Mononuclear cell (primary cell): ENCODE results near the gene FRMD4A. TPM values are rescaled to one million over a fixed set of nuclear protein-coding genes. Genes with fewer than 3 reads are reported as not detected.

Source experiments
- H3K27me3 ChIP-seq: 2 replicates; pipeline ENCODE4 v1.6.0; 2011; ENCODE audit warnings: low read length, control low read depth; ENCODE audit not compliant: insufficient read depth
- H3K4me1 ChIP-seq: 2 replicates; pipeline ENCODE4 v1.5.1; 2011; ENCODE audit warnings: mild to moderate bottlenecking, low read length, control low read depth; ENCODE audit not compliant: insufficient read depth
- H3K4me3 ChIP-seq: 2 replicates; pipeline ENCODE4 v1.5.1; 2011; ENCODE audit warnings: mild to moderate bottlenecking, low read length, moderate library complexity
- H3K9me3 ChIP-seq: 2 replicates; pipeline ENCODE4 v1.5.1; 2011; ENCODE audit warnings: low read depth, mild to moderate bottlenecking, control low read depth, low read length
- total RNA-seq: library from RNA; depleted of rRNA; stranded (reverse); fragments of >200 nt; gene quantifications from one replicate; pipeline ENCODE4 v1.2.3, GENCODE V29; 2012

Gene FRMD4A
- total RNA-seq, 1 donor: 0.63 TPM

DNA sequence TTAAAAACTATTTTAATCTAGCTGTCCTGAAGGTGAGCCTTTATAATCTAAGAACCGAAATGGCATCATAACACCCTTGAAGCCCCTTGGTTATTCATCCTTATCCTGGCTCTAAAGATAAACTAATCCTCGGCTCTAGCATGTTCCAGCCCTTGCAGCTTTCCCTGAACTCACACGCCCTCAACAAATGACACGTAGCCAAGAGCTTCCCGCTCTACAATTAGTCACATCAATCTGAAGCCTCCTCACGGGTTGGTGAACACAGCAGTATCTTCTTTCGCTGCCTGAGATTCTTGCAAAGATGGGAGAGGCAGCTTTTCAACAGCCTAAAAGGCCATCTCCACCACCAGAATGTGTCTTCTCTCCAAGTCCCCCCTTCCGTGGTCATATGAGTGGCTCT lies 4.1 kb downstream of the FRMD4A start:
- H3K4me3 ChIP-seq: no peak overlapping the region
- peaks cover 4% of the 10 kb centered on the region for H3K27me3 ChIP-seq
- H3K4me1 ChIP-seq: no peaks in the 10 kb centered on the region
- no peaks in the 10 kb centered on the region for H3K9me3 ChIP-seq

DNA sequence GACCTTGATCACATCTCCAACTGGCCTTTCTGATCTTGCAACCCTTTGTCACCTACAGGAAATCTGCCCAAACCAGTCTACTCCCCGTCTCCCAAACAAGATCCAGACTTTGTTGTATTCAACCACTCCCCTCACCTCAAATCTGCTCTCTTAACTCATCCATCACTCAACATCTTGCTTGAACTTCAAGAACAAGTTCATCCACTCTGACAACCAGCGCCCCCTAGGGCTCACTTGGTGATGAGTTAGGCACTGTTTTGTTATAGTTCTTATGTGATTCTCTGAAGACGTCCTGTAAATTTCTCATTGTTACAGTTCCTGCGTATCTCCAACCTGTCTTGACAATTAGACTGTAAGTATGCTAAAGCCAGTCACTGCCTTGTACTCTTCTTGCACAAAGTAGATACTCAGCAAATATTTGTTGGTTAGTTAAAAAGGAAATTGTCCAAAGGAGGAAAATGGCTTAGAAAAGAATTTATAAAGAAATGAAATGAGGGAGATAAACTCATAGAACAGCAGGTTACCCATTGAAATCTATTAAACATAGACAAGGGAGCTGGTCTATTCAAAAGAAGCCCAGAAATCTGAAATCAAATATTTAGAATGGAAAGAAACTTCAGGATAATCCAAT lies 5.3 kb downstream of the FRMD4A start:
- Histone ChIP-seq H3K9me3 (no peaks in the 10 kb centered on the region), H3K27me3 (peaks cover 4% of the 10 kb centered on the region), H3K4me3 (no peak overlapping the region), H3K4me1 (no peaks in the 10 kb centered on the region)

DNA sequence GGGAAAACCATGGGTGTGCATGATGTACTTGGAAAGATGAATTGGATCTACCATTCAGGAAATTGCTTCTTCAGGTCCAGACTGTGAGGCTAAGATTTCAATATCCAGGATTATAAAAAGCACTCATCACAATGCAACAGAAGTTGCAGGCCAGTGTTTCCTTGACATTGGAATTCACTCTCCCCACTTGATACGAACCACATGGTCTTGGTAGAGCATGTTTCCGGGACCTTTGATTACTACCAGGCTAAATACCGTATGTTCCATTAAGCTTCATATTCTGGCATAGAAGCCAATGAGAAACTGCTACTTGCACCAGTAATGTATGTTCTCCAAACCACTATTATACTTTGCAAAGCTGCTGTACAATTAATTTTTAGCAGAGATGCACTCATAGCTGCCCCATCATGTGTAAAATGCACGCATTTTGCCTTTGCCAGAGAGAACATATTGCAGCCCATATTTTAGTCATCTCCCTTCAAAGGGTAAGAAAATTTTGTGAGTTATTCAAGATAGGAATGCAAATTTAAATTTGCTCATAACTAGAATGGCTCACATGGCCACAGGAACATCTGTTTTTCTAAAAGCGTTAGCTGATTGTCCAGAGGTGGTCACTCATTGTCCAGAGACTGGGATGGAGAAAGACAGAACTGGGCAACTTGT lies 8.1 kb downstream of the FRMD4A start:
- Histone ChIP-seq H3K27me3 (peaks cover 4% of the 10 kb centered on the region), H3K9me3 (no peaks in the 10 kb centered on the region), H3K4me1 (no peaks in the 10 kb centered on the region), H3K4me3 (no peak overlapping the region)

DNA sequence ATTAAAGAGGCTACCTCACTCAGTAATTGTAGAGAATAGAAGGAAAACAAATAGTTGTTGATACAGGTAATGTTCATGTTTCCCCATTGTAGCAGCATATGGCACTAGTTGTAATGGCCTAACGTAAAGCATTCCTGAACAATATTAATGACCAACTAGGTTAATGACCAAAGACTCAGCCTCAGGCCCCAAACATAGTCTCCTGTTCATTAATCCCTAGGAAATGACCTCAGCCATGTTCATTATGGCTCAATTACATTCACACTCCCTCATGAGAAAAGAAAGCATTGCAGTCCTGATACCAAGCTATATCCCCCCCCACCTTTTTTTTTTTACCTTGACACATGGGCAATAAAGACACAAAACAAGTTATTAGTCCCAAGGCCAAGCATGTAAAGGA lies 12.7 kb downstream of the FRMD4A start:
- H3K4me1 ChIP-seq: no peaks in the 10 kb centered on the region
- no peak overlapping the region for H3K4me3 ChIP-seq
- H3K9me3 ChIP-seq: no peaks in the 10 kb centered on the region
- H3K27me3 ChIP-seq: no peaks in the 10 kb centered on the region

DNA sequence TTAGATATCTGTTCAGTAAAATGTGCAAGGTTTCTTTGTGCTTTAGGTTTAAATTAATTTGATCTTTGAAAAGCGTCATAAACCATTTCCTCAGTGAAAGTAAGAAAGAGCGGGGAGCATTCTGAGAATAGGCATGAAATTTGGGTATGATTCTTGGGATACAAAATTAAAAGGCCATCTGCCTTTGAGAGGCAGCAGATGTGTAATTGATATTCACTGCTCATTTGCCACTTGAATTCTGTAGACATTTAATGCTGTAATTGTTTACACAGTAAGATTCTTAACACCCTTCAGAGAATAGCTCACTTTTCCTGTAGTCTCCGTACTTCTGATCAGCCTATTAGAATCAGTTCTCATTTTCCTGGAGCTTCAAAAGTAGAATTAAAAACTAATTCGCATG lies 18.7 kb downstream of the FRMD4A start:
- H3K27me3 ChIP-seq: no peaks in the 10 kb centered on the region
- H3K9me3 ChIP-seq: no peaks in the 10 kb centered on the region
- H3K4me3 ChIP-seq: no peak overlapping the region
- H3K4me1 ChIP-seq: peaks cover 6% of the 10 kb centered on the region

DNA sequence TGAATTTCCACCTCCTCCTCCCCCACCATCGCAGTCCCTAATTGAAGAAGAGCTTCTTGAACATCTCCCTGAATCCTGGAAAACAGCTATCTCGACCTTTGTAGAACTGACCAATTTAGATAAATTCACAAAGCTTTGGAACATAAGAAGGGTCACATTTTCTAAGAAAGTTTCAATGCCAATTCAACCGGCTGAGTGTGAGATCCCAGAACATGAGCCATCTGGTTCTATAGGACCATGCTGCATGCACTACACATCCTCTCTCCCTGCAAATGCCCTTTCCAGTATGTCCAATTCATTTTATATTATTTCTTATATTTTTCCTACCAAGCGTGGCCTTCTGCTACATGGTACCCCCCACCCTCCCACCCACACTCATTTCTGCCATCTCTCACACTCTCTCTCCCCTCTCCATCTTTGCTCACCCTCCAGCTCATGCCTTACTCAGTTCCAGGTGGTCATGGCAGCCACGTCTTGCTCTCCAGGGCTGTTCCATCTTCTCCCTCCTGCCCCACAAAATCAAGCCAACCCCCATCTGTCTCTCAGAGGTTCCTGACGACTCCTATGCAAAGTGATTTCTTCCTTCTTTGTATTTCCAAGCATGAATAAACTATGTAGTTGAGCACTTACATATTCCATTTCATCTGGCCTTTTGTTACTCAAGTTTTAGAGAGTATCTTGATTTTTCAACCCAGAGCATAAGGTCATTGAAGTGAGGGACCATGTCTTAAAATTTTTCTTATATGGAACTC lies 19.3 kb downstream of the FRMD4A start:
- peaks cover 6% of the 10 kb centered on the region for H3K4me1 ChIP-seq
- H3K4me3 ChIP-seq: no peak overlapping the region
- H3K27me3 ChIP-seq: no peaks in the 10 kb centered on the region
- no peaks in the 10 kb centered on the region for H3K9me3 ChIP-seq

DNA sequence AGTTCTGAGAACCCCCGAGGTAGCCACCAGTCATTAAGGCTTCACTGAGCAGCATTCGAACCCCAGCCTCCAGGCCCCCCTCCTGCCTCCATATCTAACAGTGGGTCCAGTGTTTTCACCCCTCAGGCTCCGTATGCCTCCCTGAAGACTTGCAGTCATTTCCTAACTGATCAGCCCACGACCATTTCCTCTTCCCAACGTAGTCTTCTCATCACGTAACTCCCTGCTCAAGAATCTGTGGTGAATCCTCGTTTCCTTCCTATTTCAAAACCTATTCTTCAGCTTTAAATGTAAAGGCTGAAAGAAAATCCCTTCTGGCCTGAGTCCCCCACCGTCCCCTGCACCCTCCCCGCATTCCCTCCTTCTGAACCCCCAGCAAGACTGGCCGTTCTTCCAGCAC lies 21.1 kb downstream of the FRMD4A start:
- no peaks in the 10 kb centered on the region for H3K27me3 ChIP-seq
- H3K9me3 ChIP-seq: no peaks in the 10 kb centered on the region
- peaks cover 6% of the 10 kb centered on the region for H3K4me1 ChIP-seq
- no peak overlapping the region for H3K4me3 ChIP-seq

DNA sequence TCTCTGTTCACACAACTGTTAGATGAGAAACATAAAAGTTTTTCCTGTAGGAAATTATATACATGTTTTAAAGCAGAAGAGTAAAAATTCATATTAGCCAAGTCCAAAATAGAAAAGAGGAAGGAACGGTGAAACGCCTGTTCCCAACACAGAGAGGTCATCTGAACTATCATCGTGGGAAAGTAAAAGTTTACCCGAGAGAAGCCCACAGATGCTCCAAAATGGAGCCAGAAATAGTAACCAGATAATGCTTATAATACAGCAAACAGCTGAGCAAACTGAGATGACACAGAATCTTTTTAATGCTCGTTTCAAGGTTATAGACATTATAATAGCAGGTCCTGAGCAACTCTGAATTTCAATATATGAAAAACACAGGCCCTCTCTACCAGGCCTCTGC lies 24.5 kb downstream of the FRMD4A start:
- Histone ChIP-seq H3K27me3 (no peaks in the 10 kb centered on the region), H3K9me3 (no peaks in the 10 kb centered on the region), H3K4me1 (peaks cover 6% of the 10 kb centered on the region), H3K4me3 (no peak overlapping the region)

DNA sequence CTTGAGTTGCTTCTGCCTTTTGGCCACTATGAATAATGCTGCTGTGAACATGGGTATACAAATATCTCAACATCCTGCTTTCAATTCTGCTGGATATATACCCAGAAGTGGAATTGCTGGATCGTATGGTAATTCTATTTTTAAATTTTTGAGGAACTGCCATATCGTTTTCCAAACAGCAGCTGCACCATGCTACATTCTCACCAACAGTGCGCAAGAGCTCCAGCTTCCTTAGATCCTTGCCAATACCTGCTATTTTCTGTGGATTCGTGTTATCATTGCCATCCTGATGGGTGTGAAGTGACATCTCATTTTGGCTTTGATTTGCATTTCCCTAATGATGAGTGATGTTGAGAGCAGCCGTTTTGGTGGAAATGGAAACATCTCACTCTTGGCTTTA lies 26.7 kb downstream of the FRMD4A start:
- Histone ChIP-seq H3K4me1 (peaks cover under 1% of the 10 kb centered on the region), H3K27me3 (no peaks in the 10 kb centered on the region), H3K4me3 (no peak overlapping the region)

DNA sequence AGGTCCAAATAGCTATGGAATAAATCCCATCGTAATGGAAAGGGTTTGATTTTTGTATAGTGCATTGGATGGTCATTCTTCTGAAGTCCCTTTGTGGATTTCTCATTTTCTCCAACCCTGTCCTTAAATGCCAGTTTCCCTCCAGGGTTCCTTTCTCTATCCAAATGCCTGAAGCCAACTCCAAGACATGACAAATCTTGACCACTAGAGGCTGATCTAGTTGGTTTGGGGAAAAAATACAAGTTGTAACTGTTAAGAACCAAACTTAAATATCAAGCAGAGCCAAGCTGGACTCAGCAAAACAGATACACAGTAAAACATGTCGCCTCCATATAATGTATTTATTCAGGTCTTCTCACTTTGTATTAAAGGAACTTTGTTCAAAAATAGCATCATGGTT lies 28.7 kb downstream of the FRMD4A start:
- Histone ChIP-seq H3K9me3 (no peaks in the 10 kb centered on the region), H3K27me3 (no peaks in the 10 kb centered on the region), H3K4me3 (no peak overlapping the region), H3K4me1 (no peaks in the 10 kb centered on the region)

More for the DNA sequence above, 26.7 kb downstream of the FRMD4A start:
- H3K9me3 ChIP-seq: no peaks in the 10 kb centered on the region

DNA sequence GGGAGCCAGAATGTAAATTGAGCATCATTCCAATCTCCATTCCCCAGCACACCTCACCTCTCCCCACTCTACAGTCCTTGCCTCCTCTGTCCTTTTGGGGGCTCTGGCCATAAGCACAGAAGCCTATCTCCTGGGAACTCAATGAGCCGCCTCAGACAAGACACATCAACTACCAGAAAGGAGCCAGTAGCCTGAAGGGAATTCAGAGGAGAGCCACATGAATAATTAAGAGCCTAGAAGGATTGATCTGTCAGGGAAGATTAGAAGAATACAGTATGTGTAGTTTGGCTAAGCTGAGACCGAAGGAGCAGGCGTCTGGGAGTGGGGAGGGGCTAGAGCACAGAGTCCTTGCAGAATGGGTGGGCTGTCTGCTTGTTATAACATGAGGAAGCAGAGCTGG lies 31.2 kb downstream of the FRMD4A start:
- Histone ChIP-seq H3K27me3 (no peaks in the 10 kb centered on the region), H3K4me1 (no peaks in the 10 kb centered on the region), H3K9me3 (no peaks in the 10 kb centered on the region), H3K4me3 (no peak overlapping the region)

DNA sequence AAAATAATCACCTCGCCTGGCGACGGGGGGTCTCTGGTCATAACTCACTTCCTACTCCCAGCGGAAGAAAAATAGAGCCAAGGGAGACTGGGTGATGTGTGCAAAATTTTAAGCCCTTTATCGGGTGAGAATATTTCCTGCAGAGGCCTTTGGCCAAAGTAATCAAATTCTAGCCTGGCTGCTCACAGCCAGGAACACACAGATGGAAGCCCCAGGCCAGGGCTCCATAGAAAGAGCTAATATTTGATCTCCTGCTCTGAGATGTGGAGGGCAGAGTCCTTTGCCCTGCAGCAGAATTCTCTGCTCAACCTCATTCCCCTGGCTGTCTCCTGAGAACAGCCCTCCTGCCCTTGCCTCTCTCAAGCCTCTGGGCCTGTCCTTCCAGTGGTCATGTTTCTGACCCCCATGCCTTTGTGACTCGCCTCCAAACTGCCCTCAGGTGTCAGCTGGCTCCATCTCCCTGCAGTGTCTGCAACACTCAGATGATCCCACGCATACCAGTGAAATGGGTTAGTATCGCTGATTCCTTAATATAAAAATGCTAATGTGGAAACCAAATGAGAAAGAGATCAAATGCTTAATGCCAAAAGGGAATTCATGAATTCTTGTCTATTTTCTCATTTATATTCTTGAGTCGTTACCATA lies 34.5 kb downstream of the FRMD4A start:
- H3K27me3 ChIP-seq: peaks cover 3% of the 10 kb centered on the region
- H3K4me1 ChIP-seq: no peaks in the 10 kb centered on the region
- H3K4me3 ChIP-seq: no peak overlapping the region
- H3K9me3 ChIP-seq: peaks cover 9% of the 10 kb centered on the region

DNA sequence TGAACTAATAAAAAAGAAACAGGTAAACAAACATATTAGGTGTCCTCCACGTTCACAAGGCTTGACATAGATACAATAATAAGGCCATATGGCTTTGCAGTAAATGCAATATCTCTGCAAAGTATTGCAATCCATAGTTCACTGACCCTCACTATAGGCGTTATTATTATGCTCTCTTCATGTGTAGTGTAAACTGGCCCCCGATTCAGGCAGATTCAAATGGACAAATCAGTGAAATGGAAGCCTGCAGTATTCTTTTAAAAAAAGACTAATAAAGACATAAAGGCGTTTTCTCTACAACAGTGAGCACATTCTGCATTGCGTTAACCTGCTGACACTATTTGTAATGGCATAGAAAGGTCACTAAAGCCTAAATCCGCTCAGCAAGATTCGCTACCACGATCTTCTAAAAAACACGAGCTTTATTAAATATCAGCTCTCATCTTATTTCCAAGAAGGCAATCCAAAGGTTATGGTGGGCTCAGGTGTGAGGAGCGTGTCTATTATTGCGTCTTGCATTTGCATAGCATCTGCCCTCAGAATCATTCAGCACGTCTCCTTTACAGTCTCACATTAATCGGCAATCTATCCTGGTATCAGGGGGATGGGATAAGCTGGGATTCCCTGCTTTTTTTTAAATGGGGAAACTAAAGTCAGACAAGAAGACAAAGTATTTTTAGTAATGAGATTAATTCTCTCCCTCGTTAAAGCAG lies 36.2 kb downstream of the FRMD4A start:
- no peaks in the 10 kb centered on the region for H3K4me1 ChIP-seq
- peaks cover 16% of the 10 kb centered on the region for H3K9me3 ChIP-seq
- H3K4me3 ChIP-seq: no peak overlapping the region
- H3K27me3 ChIP-seq: peaks cover 3% of the 10 kb centered on the region

DNA sequence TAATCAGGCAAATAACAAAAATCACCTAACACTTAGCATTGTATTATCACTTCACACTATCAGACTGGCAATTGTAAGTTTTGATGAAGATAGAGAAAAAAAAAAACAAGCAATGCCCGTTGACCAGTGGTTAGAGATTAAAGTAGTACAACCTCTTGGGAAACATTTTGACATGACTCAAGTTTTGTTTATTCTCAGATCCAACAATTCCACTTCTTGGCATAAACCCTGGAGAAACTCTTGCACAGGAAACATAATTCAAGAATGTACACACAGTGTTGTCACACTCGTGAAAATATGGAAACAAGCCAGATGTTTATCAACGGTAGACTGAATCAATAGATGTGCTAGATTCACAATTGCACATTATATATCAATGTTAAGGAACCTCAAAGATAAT lies 37.2 kb downstream of the FRMD4A start:
- peaks cover 16% of the 10 kb centered on the region for H3K9me3 ChIP-seq
- peaks cover 3% of the 10 kb centered on the region for H3K27me3 ChIP-seq
- H3K4me3 ChIP-seq: no peak overlapping the region
- H3K4me1 ChIP-seq: no peaks in the 10 kb centered on the region

DNA sequence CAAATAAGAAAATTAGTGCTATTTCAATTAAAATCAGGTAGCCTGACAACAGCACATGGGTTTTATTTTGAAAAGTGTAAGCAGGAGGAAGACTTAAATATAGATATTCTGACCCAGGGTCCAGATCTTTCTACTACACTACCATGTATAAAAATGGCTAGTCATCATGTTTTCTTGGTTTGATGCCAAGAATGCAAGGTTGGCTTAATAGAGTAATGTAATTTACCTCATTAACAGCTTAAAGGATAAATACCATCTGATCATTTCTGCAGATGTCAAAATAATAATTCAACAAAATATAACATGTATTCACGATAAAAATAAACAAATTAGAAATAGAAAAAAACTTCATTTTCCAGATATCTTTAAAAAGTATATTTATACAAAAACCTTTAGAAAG lies 39.4 kb downstream of the FRMD4A start:
- Histone ChIP-seq H3K9me3 (peaks cover 16% of the 10 kb centered on the region), H3K4me3 (no peak overlapping the region), H3K4me1 (no peaks in the 10 kb centered on the region), H3K27me3 (peaks cover 3% of the 10 kb centered on the region)
